ENCODE measurements around the gene DDX11.
"Not testable (repeated sequence)": the region's sequence is repeated elsewhere in the genome, so short reads cannot be mapped to it uniquely, and the experiment has no call there.

DNA sequence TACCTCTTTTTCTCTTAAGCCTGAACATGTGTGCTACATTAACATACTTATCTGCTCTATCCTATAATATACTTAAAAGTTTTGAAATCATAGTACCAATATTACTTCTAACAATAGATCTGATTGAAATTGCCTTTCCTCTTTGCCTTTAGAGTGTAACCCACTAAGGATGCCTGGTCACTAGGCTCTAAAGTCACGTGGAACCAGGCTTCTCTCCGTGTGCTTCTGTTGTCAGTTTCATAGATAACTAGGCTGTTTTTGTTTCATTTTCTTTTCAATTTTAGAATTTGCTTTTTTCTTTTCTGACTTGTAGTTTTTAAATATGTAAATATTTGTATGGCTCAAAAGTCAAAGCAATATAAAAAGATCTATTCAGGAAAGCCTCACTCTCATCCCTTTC lies 25.8 kb downstream of the DDX11 start:
- TF ChIP-seq CTCF, POLR2A (IDR thresholded peaks at IDR 0.05): not testable (repeated sequence)
